ES-I3 (cell line): ENCODE data around the gene CD59.

Experiments
- H3K36me3 ChIP-seq: 2 replicates; pipeline ENCODE4 v1.6.1; 2013; ENCODE audit warnings: mild to moderate bottlenecking, low read length, control low read depth, moderate library complexity; ENCODE audit not compliant: insufficient read depth
- H3K4me1 ChIP-seq: 2 replicates; pipeline ENCODE4 v1.6.1; 2013; ENCODE audit warnings: mild to moderate bottlenecking, control low read depth, low read length; ENCODE audit not compliant: insufficient read depth
- H3K9ac ChIP-seq: 2 replicates; pipeline ENCODE4 v1.6.1; 2013; ENCODE audit warnings: low read depth, mild to moderate bottlenecking, low read length, moderate library complexity
- H3K9me3 ChIP-seq: 2 replicates; pipeline ENCODE4 v1.6.1; 2013; ENCODE audit warnings: mild to moderate bottlenecking, low read length, moderate library complexity; ENCODE audit not compliant: control insufficient read depth, insufficient read depth

CD59 gene

GRCh38 chr11:33769542-33769941 is 33.3 kb upstream of the CD59 start:
- Histone ChIP-seq H3K9ac (no peak overlapping the region), H3K36me3 (peaks cover 2% of the 10 kb centered on the region; the same call in 1 of the 2 replicates), H3K4me1 (no peaks in the 10 kb centered on the region), H3K9me3 (no peaks in the 10 kb centered on the region)

DNA sequence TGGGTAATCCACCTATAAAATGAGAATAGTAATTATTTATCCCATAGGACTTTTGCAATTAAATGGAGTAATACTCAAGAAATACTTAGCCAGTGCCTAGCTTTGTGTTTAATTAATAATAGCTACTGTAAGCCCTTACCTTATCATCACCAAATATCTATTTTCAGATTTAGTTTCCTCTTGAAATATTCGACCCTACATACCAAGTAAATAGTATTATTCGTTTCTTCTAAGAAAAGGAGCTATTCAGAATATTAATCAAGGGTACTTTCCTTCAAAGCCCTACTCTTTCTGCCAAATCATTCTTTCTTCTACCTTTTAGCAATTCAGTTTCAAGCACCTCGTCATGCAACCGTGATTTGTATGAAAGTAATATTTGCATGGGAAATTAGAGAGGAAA is 31.4 kb upstream of the CD59 start:
- H3K4me1 ChIP-seq = no peaks in the 10 kb centered on the region
- H3K9ac ChIP-seq = no peak overlapping the region
- peaks cover 2% of the 10 kb centered on the region; the same call in 1 of the 2 replicates for H3K36me3 ChIP-seq
- H3K9me3 ChIP-seq = no peaks in the 10 kb centered on the region

- Histone ChIP-seq H3K9me3 (no peaks in the 10 kb centered on the region), H3K4me1 (no peaks in the 10 kb centered on the region), H3K36me3 (peaks cover 2% of the 10 kb centered on the region; the same call in 1 of the 2 replicates), H3K9ac (no peak overlapping the region)
These were observed 29.9 kb upstream of the CD59 start for GRCh38 chr11:33766085-33766484.

DNA sequence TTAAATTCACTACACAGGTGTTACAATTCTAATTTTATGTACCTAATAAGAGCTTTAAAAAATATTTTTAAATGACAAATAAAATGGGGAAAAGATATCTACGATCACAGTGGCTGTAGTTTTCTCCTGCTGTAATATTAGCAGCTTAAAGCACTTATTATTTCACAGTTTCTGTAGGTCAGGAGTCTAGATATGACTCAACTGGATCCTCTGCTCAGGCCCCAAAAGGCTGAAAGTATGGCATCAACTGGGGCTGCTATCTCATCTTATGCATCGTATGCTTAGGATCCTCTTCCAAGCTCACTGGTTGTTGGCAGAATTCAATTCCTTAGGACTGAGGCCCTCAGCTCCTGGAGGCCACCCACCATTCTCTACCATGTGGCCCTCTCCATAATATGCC is 25.2 kb upstream of the CD59 start:
- H3K4me1 ChIP-seq = no peaks in the 10 kb centered on the region
- no peak overlapping the region for H3K9ac ChIP-seq
- no peaks in the 10 kb centered on the region for H3K9me3 ChIP-seq
- 0 out of 2 replicates have a peak, but pooled peaks cover 2% of the 10 kb centered on the region for H3K36me3 ChIP-seq

DNA sequence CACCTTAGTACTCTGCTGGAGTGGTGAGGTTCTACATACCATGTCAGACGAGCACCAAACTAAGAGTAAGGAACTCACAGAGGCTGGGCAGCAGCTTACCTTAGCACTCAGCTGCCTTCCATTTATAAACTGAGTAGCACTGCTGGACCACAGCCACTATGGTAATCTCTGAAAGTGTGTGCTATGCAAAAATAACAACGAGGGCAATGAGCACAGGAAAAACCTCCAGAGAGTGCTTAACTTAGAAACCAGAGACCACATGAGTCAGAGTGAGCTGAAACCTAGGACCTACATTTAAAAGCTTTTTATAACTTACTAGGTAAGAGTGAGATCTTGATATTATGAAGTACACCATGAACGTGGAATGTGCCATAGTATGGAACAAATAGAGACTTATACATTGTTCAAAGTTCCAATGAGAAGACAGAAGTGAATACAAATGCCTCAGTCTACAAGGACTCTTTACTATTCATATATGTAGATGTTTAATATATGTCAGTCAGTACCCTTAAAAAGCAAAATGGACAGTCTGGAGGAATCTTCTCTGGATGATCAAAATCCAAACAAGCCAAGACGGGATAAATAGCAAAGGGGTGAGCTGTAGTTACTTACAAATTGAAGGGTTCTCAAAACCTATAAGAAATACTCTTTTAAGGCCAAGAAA is 17.2 kb upstream of the CD59 start:
- no peak overlapping the region for H3K9ac ChIP-seq
- H3K36me3 ChIP-seq = no peaks in the 10 kb centered on the region

GRCh38 chr11:33751878-33752277 is 15.7 kb upstream of the CD59 start:
- no peaks in the 10 kb centered on the region for H3K4me1 ChIP-seq
- no peak overlapping the region for H3K9ac ChIP-seq
- H3K36me3 ChIP-seq = no peaks in the 10 kb centered on the region
- H3K9me3 ChIP-seq = no peaks in the 10 kb centered on the region

More for the DNA sequence above, 17.2 kb upstream of the CD59 start:
- no peaks in the 10 kb centered on the region for H3K4me1 ChIP-seq
- no peaks in the 10 kb centered on the region for H3K9me3 ChIP-seq

DNA sequence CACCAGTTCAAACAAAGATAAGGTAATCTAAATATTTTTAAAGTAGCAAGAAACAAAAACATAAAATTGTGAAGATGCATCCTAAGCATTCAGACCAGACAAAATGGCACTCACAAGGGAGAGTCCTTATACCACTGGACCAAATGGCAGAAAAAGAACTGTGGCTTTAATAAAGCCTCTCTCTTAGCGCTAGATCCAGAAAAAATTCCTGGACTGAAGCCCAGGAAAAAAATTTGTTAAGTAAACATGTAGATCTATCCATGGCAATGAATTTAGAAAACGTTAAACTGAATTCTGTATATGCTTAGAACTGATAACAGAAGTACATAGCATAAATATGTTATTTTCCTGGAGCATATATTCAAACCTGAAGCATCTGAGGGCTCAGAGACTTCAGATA is 11.8 kb upstream of the CD59 start:
- no peaks in the 10 kb centered on the region for H3K4me1 ChIP-seq
- no peak overlapping the region for H3K9ac ChIP-seq
- no peaks in the 10 kb centered on the region for H3K9me3 ChIP-seq
- H3K36me3 ChIP-seq = no peaks in the 10 kb centered on the region

GRCh38 chr11:33743291-33743690 is 7.1 kb upstream of the CD59 start:
- H3K9me3 ChIP-seq = no peaks in the 10 kb centered on the region
- H3K36me3 ChIP-seq = no peaks in the 10 kb centered on the region
- H3K9ac ChIP-seq = no peak overlapping the region
- H3K4me1 ChIP-seq = no peaks in the 10 kb centered on the region

- no peaks in the 10 kb centered on the region for H3K9me3 ChIP-seq
- H3K4me1 ChIP-seq = no peaks in the 10 kb centered on the region
- no peak overlapping the region for H3K9ac ChIP-seq
- no peaks in the 10 kb centered on the region for H3K36me3 ChIP-seq
These were observed 6.1 kb upstream of the CD59 start for GRCh38 chr11:33742249-33742851.

DNA sequence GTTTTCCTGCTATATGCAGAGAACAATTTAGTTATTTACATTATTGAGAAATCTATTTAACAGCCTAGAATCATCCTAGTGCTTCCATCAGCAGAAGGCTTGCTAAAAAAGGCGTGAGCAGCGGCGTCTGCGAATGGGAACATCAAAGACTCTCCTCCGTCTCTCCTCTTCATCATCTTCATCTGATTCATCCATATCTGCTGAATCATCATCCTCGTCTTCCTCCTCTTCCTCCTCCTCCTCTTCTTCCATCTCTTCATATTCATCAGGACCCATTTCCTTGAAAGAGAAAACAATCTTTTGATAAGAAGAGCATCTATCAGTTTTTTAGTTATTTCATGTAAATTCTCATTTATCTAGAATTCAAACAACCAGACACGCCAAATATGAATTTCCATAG is 5.6 kb upstream of the CD59 start:
- Histone ChIP-seq H3K4me1 (no peaks in the 10 kb centered on the region), H3K36me3 (no peaks in the 10 kb centered on the region), H3K9me3 (no peaks in the 10 kb centered on the region), H3K9ac (no peak overlapping the region)

DNA sequence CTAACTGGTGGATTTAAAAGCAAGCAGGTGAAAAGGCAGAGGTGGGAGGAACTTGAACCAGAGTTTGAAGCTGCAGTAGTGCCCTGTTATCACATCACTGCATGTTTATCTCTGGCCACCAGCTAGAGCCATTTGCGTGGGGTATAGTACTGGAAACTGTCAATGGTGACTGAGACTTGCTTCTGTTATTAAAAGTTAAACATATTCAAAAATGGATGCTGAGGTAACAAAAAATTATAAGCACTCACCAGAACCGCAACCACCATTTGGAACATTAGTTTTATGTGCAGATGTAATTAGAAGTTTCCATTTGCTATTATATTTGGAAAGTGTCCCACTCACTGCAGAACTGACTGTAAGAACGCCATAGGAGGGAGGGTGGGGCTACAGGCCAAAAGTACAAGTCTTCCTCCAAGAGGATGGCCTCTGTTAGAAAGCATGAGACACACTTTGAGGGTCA is 1.2 kb upstream of the CD59 start:
- Histone ChIP-seq H3K9me3 (no peaks in the 10 kb centered on the region), H3K36me3 (no peaks in the 10 kb centered on the region), H3K9ac (no peak overlapping the region; the same call in 1 of the 2 replicates), H3K4me1 (no peaks in the 10 kb centered on the region)

GRCh38 chr11:33735271-33736147 is 714 bp downstream of the CD59 start:
- Histone ChIP-seq H3K36me3 (no peaks in the 10 kb centered on the region), H3K9me3 (no peaks in the 10 kb centered on the region), H3K9ac (peak overlapping the region; percentile 94), H3K4me1 (no peaks in the 10 kb centered on the region)

- peak overlapping the region; percentile 94 for H3K9ac ChIP-seq
- no peaks in the 10 kb centered on the region for H3K36me3 ChIP-seq
- H3K4me1 ChIP-seq = no peaks in the 10 kb centered on the region
These were observed 1.6 kb downstream of the CD59 start for GRCh38 chr11:33734441-33735270.

GRCh38 chr11:33733980-33734379 is 2.2 kb downstream of the CD59 start:
- Histone ChIP-seq H3K4me1 (no peaks in the 10 kb centered on the region), H3K9ac (no peak overlapping the region), H3K9me3 (no peaks in the 10 kb centered on the region), H3K36me3 (no peaks in the 10 kb centered on the region)

More at GRCh38 chr11:33734441-33735270, 1.6 kb downstream of the CD59 start:
- H3K9me3 ChIP-seq = no peaks in the 10 kb centered on the region
